Measurements from ENCODE around the gene KIF2A.

KIF2A gene

GRCh38 chr5:62259699-62260250, 46.2 kb upstream of the KIF2A start:
- no peak for TF ChIP-seq EP300 (IDR thresholded peaks at IDR 0.05; ENCODE audit: borderline replicate concordance)
- no peak for TF ChIP-seq FOXM1 (IDR thresholded peaks at IDR 0.05; ENCODE audit: borderline replicate concordance, low read depth)
- TF ChIP-seq YY1 (IDR thresholded peaks at IDR 0.05; ENCODE audit: low read depth): no peak
- TF ChIP-seq TCF12 (IDR thresholded peaks at IDR 0.05; ENCODE audit: low read depth): no peak
- no peak for TF ChIP-seq CREB1 (IDR thresholded peaks at IDR 0.05; ENCODE audit: low read depth)
- no peak for TF ChIP-seq ZBTB7A (IDR thresholded peaks at IDR 0.05; ENCODE audit: low read depth)
- no peak for TF ChIP-seq EGR1 (IDR thresholded peaks at IDR 0.05)
- TF ChIP-seq NFIC (IDR thresholded peaks at IDR 0.05): no peak
- TF ChIP-seq TEAD4 (IDR thresholded peaks at IDR 0.05): no peak
- TF ChIP-seq TAF1 (IDR thresholded peaks at IDR 0.05; ENCODE audit: low read depth): no peak
- no peak for TF ChIP-seq USF1 (IDR thresholded peaks at IDR 0.05)
- no peak for TF ChIP-seq RAD21 (IDR thresholded peaks at IDR 0.05; ENCODE audit: low read depth)
- no peak for TF ChIP-seq CEBPB (IDR thresholded peaks at IDR 0.05)

GRCh38 chr5:62260513-62260912, 45.5 kb upstream of the KIF2A start:
- TF ChIP-seq FOXM1 (IDR thresholded peaks at IDR 0.05; ENCODE audit: borderline replicate concordance, low read depth) (no peak), MAX (IDR thresholded peaks at IDR 0.05) (no peak), CREB1 (IDR thresholded peaks at IDR 0.05; ENCODE audit: low read depth) (no peak), RAD21 (IDR thresholded peaks at IDR 0.05; ENCODE audit: low read depth) (no peak), EGR1 (IDR thresholded peaks at IDR 0.05) (no peak), YY1 (IDR thresholded peaks at IDR 0.05; ENCODE audit: low read depth) (no peak), USF1 (IDR thresholded peaks at IDR 0.05) (no peak), TCF12 (IDR thresholded peaks at IDR 0.05; ENCODE audit: low read depth) (no peak), CEBPB (IDR thresholded peaks at IDR 0.05) (no peak), EP300 (IDR thresholded peaks at IDR 0.05; ENCODE audit: borderline replicate concordance) (no peak), ZBTB7A (IDR thresholded peaks at IDR 0.05; ENCODE audit: low read depth) (no peak), TEAD4 (IDR thresholded peaks at IDR 0.05) (no peak), NFIC (IDR thresholded peaks at IDR 0.05) (no peak), TAF1 (IDR thresholded peaks at IDR 0.05; ENCODE audit: low read depth) (no peak)
- TF ChIP-seq, protein P1, sequence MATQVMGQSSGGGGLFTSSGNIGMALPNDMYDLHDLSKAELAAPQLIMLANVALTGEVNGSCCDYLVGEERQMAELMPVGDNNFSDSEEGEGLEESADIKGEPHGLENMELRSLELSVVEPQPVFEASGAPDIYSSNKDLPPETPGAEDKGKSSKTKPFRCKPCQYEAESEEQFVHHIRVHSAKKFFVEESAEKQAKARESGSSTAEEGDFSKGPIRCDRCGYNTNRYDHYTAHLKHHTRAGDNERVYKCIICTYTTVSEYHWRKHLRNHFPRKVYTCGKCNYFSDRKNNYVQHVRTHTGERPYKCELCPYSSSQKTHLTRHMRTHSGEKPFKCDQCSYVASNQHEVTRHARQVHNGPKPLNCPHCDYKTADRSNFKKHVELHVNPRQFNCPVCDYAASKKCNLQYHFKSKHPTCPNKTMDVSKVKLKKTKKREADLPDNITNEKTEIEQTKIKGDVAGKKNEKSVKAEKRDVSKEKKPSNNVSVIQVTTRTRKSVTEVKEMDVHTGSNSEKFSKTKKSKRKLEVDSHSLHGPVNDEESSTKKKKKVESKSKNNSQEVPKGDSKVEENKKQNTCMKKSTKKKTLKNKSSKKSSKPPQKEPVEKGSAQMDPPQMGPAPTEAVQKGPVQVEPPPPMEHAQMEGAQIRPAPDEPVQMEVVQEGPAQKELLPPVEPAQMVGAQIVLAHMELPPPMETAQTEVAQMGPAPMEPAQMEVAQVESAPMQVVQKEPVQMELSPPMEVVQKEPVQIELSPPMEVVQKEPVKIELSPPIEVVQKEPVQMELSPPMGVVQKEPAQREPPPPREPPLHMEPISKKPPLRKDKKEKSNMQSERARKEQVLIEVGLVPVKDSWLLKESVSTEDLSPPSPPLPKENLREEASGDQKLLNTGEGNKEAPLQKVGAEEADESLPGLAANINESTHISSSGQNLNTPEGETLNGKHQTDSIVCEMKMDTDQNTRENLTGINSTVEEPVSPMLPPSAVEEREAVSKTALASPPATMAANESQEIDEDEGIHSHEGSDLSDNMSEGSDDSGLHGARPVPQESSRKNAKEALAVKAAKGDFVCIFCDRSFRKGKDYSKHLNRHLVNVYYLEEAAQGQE (IDR thresholded peaks at IDR 0.05; ENCODE audit: low read depth): no peak

GRCh38 chr5:62263401-62263800, 42.6 kb upstream of the KIF2A start:
- TF ChIP-seq ZBTB7A (IDR thresholded peaks at IDR 0.05; ENCODE audit: low read depth): no peak

DNA sequence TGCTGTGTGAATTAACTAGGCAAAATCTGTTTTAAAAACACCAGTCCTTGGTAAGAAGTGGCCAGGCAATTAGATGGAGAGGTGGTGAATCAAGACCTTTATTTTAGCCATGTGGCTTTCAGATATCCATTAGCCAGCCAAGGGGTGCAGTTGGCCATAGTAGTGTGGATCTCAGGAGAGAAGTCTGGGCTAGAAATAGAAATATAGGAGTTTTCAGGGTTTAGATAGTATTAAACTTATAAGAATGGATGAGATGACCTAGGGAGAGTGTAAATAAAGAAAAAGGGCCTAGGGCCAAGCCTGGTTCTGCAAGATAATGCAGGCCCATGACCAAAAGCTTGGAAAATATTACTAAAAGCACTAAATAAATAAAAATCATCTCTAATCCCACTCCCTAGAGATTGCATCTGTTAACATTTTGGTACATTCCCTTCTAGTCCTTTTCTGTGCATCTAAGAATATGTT, 40.3 kb upstream of the KIF2A start:
- TF ChIP-seq, protein P1 (IDR thresholded peaks at IDR 0.05; ENCODE audit: low read depth): no peak
- TF ChIP-seq YY1 (IDR thresholded peaks at IDR 0.05; ENCODE audit: low read depth) (no peak), TCF12 (IDR thresholded peaks at IDR 0.05; ENCODE audit: low read depth) (no peak), ZBTB7A (IDR thresholded peaks at IDR 0.05; ENCODE audit: low read depth) (no peak), EGR1 (IDR thresholded peaks at IDR 0.05) (no peak), RAD21 (IDR thresholded peaks at IDR 0.05; ENCODE audit: low read depth) (no peak), CREB1 (IDR thresholded peaks at IDR 0.05; ENCODE audit: low read depth) (no peak), TAF1 (IDR thresholded peaks at IDR 0.05; ENCODE audit: low read depth) (no peak), USF1 (IDR thresholded peaks at IDR 0.05) (no peak), CEBPB (IDR thresholded peaks at IDR 0.05) (no peak), EP300 (IDR thresholded peaks at IDR 0.05; ENCODE audit: borderline replicate concordance) (no peak), FOXM1 (IDR thresholded peaks at IDR 0.05; ENCODE audit: borderline replicate concordance, low read depth) (no peak), MAX (IDR thresholded peaks at IDR 0.05) (no peak), TEAD4 (IDR thresholded peaks at IDR 0.05) (no peak), NFIC (IDR thresholded peaks at IDR 0.05) (no peak)

GRCh38 chr5:62266573-62266972, 39.4 kb upstream of the KIF2A start:
- TF ChIP-seq CEBPB (IDR thresholded peaks at IDR 0.05): no peak
- TF ChIP-seq CREB1 (IDR thresholded peaks at IDR 0.05; ENCODE audit: low read depth): no peak
- TF ChIP-seq, protein P1 (IDR thresholded peaks at IDR 0.05; ENCODE audit: low read depth): no peak
- TF ChIP-seq EP300 (IDR thresholded peaks at IDR 0.05; ENCODE audit: borderline replicate concordance): no peak
- no peak for TF ChIP-seq USF1 (IDR thresholded peaks at IDR 0.05)

All from Ishikawa (cell line).